ENCODE data around the gene GFOD1. TPM values are rescaled to one million over a fixed set of nuclear protein-coding genes. Genes with fewer than 3 reads are reported as not detected.

The GFOD1 gene
- polyA plus RNA-seq, 1 of the 3 experiments (the other 2 are of a cell fraction), result 1.6 TPM

GRCh38 chr6:13438126-13438525 lies 49.3 kb downstream of the GFOD1 start:
- no peak for TF ChIP-seq TCF12 (IDR thresholded peaks at IDR 0.05)
- no peak for TF ChIP-seq SIN3A (IDR thresholded peaks at IDR 0.05; ENCODE audit: borderline replicate concordance, low read depth, low read length)
- no peak for TF ChIP-seq NRF1 (IDR thresholded peaks at IDR 0.05; ENCODE audit: low read depth, low read length)
- no peak for TF ChIP-seq USF2 (IDR thresholded peaks at IDR 0.05; ENCODE audit: borderline replicate concordance, low read depth, low read length)
- no peak for TF ChIP-seq CHD2 (IDR thresholded peaks at IDR 0.05; ENCODE audit: low read length, partially characterized antibody)
- TF ChIP-seq RFX5 (IDR thresholded peaks at IDR 0.05; ENCODE audit: low read length), result no peak
- no peak for TF ChIP-seq YY1 (IDR thresholded peaks at IDR 0.05; ENCODE audit: low read depth)
- TF ChIP-seq TAF1 (IDR thresholded peaks at IDR 0.05; ENCODE audit: borderline replicate concordance, low read depth, low read length), result no peak
- no peak for TF ChIP-seq REST (IDR thresholded peaks at IDR 0.05; ENCODE audit: low read depth, low read length)
- TF ChIP-seq RCOR1 (IDR thresholded peaks at IDR 0.05; ENCODE audit: low read length), result no peak
- TF ChIP-seq RAD21 (IDR thresholded peaks at IDR 0.05; ENCODE audit: low read length), result no peak
- TF ChIP-seq MAX (IDR thresholded peaks at IDR 0.05; ENCODE audit: low read depth), result no peak
- TF ChIP-seq GATA2 (CRISPR knock-in tag; IDR thresholded peaks at IDR 0.05), result no peak
- no peak for TF ChIP-seq MXI1 (IDR thresholded peaks at IDR 0.05; ENCODE audit: low read depth, low read length)
- no peak for TF ChIP-seq POLR2AphosphoS5 (IDR thresholded peaks at IDR 0.05; ENCODE audit: low read depth, low read length)
- TF ChIP-seq EP300 (IDR thresholded peaks at IDR 0.05; ENCODE audit: borderline replicate concordance in 1 of 2, low read depth in 1 of 2, low read length in 1 of 2), result no peak
- no peak for TF ChIP-seq TEAD4 (IDR thresholded peaks at IDR 0.05; ENCODE audit: borderline replicate concordance, insufficient read depth)
- no peak for TF ChIP-seq MEF2A (IDR thresholded peaks at IDR 0.05; ENCODE audit: borderline replicate concordance, low read depth)
- ChIA-PET CTCF (interaction anchor here (1.1 to 1.5 kb wide), 2 partner anchors 13 to 107 kb away, joined by 3 read pairs; no protein-coding TSS in a partner anchor), POLR2A (no interaction called here)
- no peaks in the 10 kb centered on the region for H3K27me3 ChIP-seq (ENCODE audit: insufficient read depth)
- 73% methylated on average over 1 of the region's 1 CpG for WGBS (ENCODE audit: low lambda C conversion rate)
- no peaks in the 10 kb centered on the region for H4K20me1 ChIP-seq (ENCODE audit: insufficient read depth)
- H3K9me2 ChIP-seq, result no peaks in the 10 kb centered on the region
- no peaks in the 10 kb centered on the region for H3K9me3 ChIP-seq
- no peaks in the 10 kb centered on the region for H3K36me3 ChIP-seq (replicated peaks in 1 of 2; ENCODE audit: control insufficient read depth in 1 of 2, insufficient read depth in 2 of 2, low read length in 1 of 2)
- DNase-seq, result no peak
- H3F3A ChIP-seq (replicated peaks; ENCODE audit: insufficient read depth), result no peaks in the 10 kb centered on the region
- no peak overlapping the region for H3K9ac ChIP-seq
- H3K4me2 ChIP-seq, result no peak overlapping the region
- H3K27ac ChIP-seq (ENCODE audit: low read depth in 2 of 2, low read length in 1 of 2), result no peak overlapping the region
- H3K4me1 ChIP-seq (ENCODE audit: control insufficient read depth in 1 of 2, insufficient read depth in 2 of 2, low read depth in 1 of 2, low read length in 1 of 2), result peaks cover 0 to 19% of the 10 kb centered on the region in 2 experiments; a peak in 2 of 4 replicates
- no peaks in the 10 kb centered on the region for H3K79me2 ChIP-seq (ENCODE audit: insufficient read depth)
- H3K4me3 ChIP-seq (ENCODE audit: low read depth in 2 of 2, low read length in 1 of 2), result no peak overlapping the region
- no peak overlapping the region for H2AFZ ChIP-seq (ENCODE audit: low read depth)
